ENCODE data around the gene SLC7A8.

- TF ChIP-seq TAF1 (IDR thresholded peaks at IDR 0.05; ENCODE audit: low read depth, low read length) (no peak), POLR2A (IDR thresholded peaks at IDR 0.05; ENCODE audit: low read depth, low read length) (no peak), POLR2AphosphoS5 (IDR thresholded peaks at IDR 0.05; ENCODE audit: low read depth, low read length) (no peak)
These were observed 62.1 kb downstream of the SLC7A8 start for GRCh38 chr14:23121361-23121771.
